ENCODE results near the gene CLDND2. TPM values are rescaled to one million over a fixed set of nuclear protein-coding genes. Genes with fewer than 3 reads are reported as not detected.

Gene CLDND2
- total RNA-seq, 2 donors from 2014 or later, result 1.8 to 4.7 TPM

GRCh38 chr19:51366389-51367254 lies 2.2 kb downstream of the CLDND2 start:
- H3K27ac Mint-ChIP-seq, result peak overlapping the region; percentile 99
- ATAC-seq (peak; percentile 65 to 67), DNase-seq (ENCODE audit: low spot score in 2 of 2) (peak; percentile 93 to 96)
- no peaks in the 10 kb centered on the region for H3K9me3 Mint-ChIP-seq
- peaks cover 32 to 45% of the 10 kb centered on the region in 2 donors for H3K36me3 Mint-ChIP-seq

GRCh38 chr19:51365965-51366388 lies 2.8 kb downstream of the CLDND2 start, which contains the start of gene ETFB:
TSS of gene ETFB (minus strand) at chr19:51366388. CDS start at chr19:51366326, 62 bp downstream.
- no peak for ATAC-seq
- no peaks in the 10 kb centered on the region for H3K9me3 Mint-ChIP-seq

GRCh38 chr19:51365211-51365964 lies 3.4 kb downstream of the CLDND2 start:
- DNase-seq (ENCODE audit: low spot score in 2 of 2) (no peak), ATAC-seq (no peak)
- Mint-ChIP-seq H3K9me3 (no peaks in the 10 kb centered on the region), H3K36me3 (peaks cover 27 to 33% of the 10 kb centered on the region in 2 donors), H3K27ac (peak overlapping the region; percentile 99)

More at GRCh38 chr19:51365965-51366388, 2.8 kb downstream of the CLDND2 start, which contains the start of gene ETFB:
- DNase-seq (ENCODE audit: low spot score in 2 of 2), result no peak
- peaks cover 28 to 39% of the 10 kb centered on the region in 2 donors for H3K36me3 Mint-ChIP-seq
- peak within 1 kb of the TSS; percentile 99 for H3K27ac Mint-ChIP-seq

- no peak for ATAC-seq
- Mint-ChIP-seq H3K36me3 (peaks cover 27 to 28% of the 10 kb centered on the region in 2 donors), H3K27ac (peak overlapping the region; percentile 96 to 99), H3K9me3 (no peaks in the 10 kb centered on the region)
- DNase-seq (ENCODE audit: low spot score in 2 of 2), result no peak
Observed at GRCh38 chr19:51364200-51365106, 4.3 kb downstream of the CLDND2 start.

DNA sequence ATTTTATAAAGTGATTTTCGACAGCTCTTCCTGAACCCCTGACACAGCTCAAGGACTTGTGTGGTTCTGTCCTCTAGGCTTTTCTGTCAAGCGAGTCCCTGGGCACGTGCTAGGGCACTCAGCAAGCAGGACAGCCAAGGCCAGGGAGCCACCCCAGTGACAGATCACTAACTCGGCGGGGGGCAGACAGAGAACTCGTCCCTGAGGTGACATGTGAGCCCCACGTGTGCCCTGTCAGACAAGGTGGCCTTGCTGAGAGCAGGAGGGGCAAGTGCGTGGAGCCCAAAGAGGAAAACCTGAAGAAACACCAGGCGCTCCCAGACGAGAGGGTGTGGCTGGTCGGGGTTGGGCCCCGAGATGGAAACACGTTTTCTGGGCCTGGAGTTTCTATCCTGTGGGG lies 7.6 kb downstream of the CLDND2 start:
- no peaks in the 10 kb centered on the region for H3K9me3 Mint-ChIP-seq
- peaks cover 18 to 22% of the 10 kb centered on the region in 2 donors for H3K36me3 Mint-ChIP-seq
- no peak overlapping the region for H3K27ac Mint-ChIP-seq
- DNase-seq (ENCODE audit: low spot score in 2 of 2), result no peak
- no peak for ATAC-seq

DNA sequence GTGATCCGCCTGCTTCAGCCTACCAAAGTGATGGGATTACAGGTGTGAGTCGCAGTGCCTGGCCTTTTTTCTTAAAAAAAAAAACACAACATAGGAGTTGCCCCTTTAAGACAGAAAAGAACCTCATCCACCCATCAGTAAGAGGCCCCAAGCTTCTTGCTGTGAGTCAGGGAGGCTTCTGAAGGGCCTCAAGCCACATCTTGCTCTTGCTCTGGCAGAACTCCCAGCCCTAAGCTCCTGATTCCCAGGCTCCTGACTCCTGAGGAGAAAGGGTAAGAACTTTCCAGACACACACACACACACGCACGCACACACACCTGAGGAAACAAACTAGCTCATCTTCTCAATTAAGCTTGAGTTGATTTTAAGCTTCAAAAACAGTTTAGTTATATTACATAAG lies 9.5 kb downstream of the CLDND2 start:
- peaks cover 3 to 24% of the 10 kb centered on the region in 2 donors for H3K36me3 Mint-ChIP-seq
- H3K9me3 Mint-ChIP-seq, result no peaks in the 10 kb centered on the region
- no peak overlapping the region for H3K27ac Mint-ChIP-seq
- ATAC-seq (no peak), DNase-seq (ENCODE audit: low spot score in 2 of 2) (no peak)

DNA sequence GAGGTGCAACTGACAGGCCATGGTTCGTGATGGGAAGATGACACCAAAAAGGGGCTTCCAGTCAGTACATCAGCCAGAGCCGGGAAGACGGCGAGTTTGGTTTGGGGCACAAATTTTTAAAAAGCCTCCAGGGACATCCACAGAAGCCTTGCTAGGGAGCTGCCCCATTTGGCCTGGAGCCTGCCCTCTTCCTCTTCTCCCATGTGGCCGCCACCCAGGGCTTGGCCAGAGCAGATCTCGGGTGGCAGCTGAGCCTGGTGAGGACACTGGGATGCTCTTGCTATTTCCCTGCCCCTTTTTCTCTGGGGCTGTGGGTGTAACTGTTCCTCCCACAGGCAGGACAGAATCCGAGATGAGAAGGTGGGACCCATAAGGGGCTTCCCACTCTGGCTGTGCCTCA lies 10.9 kb downstream of the CLDND2 start:
- H3K36me3 Mint-ChIP-seq, result peaks cover 0 to 24% of the 10 kb centered on the region in 2 donors
- peak overlapping the region in 1 of 2 donors; percentile 9 for H3K27ac Mint-ChIP-seq
- ATAC-seq, result no peak
- no peak for DNase-seq (ENCODE audit: low spot score in 2 of 2)
- H3K9me3 Mint-ChIP-seq, result no peaks in the 10 kb centered on the region

- H3K27ac Mint-ChIP-seq, result peak overlapping the region in 1 of 2 donors; percentile 72
- H3K36me3 Mint-ChIP-seq, result peaks cover 9 to 17% of the 10 kb centered on the region in 2 donors
- no peaks in the 10 kb centered on the region for H3K9me3 Mint-ChIP-seq
- DNase-seq (ENCODE audit: low spot score in 2 of 2) (no peak), ATAC-seq (no peak)
Observed at GRCh38 chr19:51356159-51356801, 12.5 kb downstream of the CLDND2 start.

DNA sequence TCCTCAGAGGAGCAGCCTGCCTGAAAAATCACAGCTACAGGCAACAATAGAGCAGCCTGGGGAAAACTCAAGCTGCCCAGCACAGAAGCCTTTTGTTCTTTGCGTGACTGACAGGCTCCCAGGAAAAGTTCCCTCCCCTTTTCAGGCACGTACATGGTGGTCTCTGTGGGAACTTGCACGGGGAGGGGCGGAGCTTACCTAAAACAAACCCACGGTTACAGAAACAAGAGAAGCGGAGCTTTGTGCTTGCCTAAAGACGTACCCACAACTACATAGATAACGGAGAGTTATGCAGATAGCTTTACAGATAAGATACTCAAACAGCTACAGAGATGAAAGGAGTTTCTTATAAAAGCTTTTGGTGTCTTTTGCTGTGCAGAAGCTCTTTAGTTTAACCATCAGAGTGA lies 14.1 kb downstream of the CLDND2 start:
- H3K9me3 Mint-ChIP-seq, result no peaks in the 10 kb centered on the region
- DNase-seq (ENCODE audit: low spot score in 2 of 2) (no peak), ATAC-seq (peak; percentile 35 to 69)
- H3K36me3 Mint-ChIP-seq, result peaks cover 9 to 17% of the 10 kb centered on the region in 2 donors
- H3K27ac Mint-ChIP-seq, result peak overlapping the region in 1 of 2 donors; percentile 33

GRCh38 chr19:51354103-51354741 lies 14.6 kb downstream of the CLDND2 start:
- no peak for DNase-seq (ENCODE audit: low spot score in 2 of 2)
- H3K9me3 Mint-ChIP-seq, result no peaks in the 10 kb centered on the region
- peak overlapping the region in 1 of 2 donors; percentile 33 for H3K27ac Mint-ChIP-seq
- H3K36me3 Mint-ChIP-seq, result peaks cover 9 to 17% of the 10 kb centered on the region in 2 donors
- ATAC-seq, result peak in 1 of 2 donors; percentile 11

GRCh38 chr19:51352783-51353360 lies 15.9 kb downstream of the CLDND2 start:
- peak overlapping the region; percentile 60 to 69 for H3K27ac Mint-ChIP-seq
- peaks cover 9 to 17% of the 10 kb centered on the region in 2 donors for H3K36me3 Mint-ChIP-seq
- H3K9me3 Mint-ChIP-seq, result no peaks in the 10 kb centered on the region

DNA sequence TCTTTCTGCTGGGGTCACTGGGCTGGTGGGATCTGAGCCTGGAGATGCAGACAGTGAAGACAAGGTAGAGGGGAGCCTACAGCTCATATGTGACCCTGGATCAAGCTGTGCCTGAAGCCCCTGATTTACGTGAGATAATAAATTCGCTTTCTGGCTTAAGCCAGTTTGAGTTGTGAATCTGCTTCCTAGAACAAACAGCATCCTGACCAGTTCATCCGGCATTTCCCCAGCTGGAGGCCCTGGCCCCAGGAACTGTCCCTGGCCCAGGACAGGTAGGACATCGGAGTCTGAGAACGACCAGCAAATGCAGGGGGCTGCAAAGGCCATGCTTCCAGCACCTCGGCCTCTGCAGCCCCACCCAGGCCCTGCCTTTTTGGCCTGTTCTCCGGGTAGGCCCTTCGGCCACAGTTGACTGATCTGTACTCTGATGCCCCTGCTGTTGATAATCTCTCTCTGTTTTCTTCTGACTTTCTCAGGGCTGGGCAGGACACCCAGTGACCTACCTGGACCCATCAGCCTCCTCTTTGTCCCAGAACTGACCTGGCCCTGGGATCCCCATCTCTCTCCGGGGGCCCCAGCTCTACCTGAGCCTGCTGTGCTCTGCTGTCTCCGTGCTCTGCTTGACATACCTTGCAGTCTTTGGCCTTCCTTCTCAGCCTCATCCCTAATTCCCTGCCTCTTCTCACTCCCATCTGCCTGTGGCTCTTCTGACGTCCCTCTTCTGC lies 17.4 kb downstream of the CLDND2 start:
- DNase-seq (ENCODE audit: low spot score in 2 of 2) (no peak), ATAC-seq (no peak)
- H3K36me3 Mint-ChIP-seq, result peaks cover 15 to 18% of the 10 kb centered on the region in 2 donors
- H3K27ac Mint-ChIP-seq, result peak overlapping the region; percentile 69 to 75
- no peaks in the 10 kb centered on the region for H3K9me3 Mint-ChIP-seq

More at GRCh38 chr19:51352783-51353360, 15.9 kb downstream of the CLDND2 start:
- no peak for ATAC-seq
- no peak for DNase-seq (ENCODE audit: low spot score in 2 of 2)

DNA sequence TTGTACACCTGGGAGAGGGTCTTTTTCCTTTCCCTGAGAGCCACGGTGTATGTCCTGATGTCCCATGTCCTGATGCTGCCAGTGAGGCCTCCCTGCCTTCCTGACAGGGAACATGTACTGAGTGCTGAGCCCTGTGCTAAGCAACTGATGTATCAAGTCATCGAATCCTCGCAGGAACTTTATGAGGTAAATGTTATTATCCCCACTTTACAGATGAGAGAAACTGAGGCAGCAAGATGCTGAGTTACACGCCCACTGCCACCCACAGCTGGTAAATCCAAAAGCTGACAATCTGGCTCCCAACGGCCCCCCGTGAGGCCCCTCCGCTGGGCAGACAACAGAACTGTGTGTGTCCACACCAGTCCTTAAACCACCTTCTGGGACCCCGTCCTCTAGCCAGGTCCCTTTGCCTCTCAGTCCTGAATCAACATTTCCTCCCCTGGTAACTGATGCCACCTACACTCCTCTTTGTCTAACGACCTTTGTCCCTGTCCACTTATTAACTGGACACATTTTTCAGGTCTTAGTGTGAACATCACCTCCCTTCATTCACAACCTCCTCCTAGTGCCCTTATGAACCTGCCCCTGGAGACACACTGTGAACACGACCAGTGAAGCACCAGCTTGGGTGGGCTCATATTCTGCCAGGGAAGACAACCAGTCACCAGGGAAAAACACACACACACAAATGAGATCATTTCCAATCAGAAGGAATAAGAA lies 21.4 kb downstream of the CLDND2 start:
- Mint-ChIP-seq H3K9me3 (no peaks in the 10 kb centered on the region), H3K36me3 (peaks cover 8 to 16% of the 10 kb centered on the region in 2 donors), H3K27ac (peak overlapping the region in 1 of 2 donors; percentile 81)
- DNase-seq (ENCODE audit: low spot score in 2 of 2) (no peak), ATAC-seq (no peak)

DNA sequence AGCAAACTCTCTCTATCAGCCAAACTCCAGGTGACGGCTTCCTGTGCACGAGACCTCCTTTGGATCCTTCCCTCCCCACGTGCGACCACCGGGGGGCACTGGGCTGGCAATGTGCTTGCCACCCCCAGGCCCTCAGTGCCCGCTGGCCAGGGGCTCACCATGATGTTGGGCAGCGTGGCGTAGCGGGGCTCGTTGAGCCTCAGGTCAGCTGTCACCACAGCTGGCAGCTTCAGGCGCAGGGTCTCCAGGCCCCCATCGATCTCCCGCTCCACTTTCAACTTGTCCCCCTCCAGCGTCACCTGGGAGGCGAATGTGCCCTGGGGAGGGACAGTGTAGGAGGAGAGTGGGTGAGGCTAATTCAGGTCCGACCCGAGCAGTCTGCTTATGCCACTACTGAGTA lies 22.1 kb downstream of the CLDND2 start:
- DNase-seq (ENCODE audit: low spot score in 2 of 2) (no peak), ATAC-seq (no peak)
- H3K9me3 Mint-ChIP-seq, result no peaks in the 10 kb centered on the region
- H3K36me3 Mint-ChIP-seq, result peaks cover 8 to 9% of the 10 kb centered on the region in 2 donors
- peak overlapping the region in 1 of 2 donors; percentile 45 for H3K27ac Mint-ChIP-seq

All from activated naive CD4-positive, alpha-beta T cell treated with anti-CD3 and anti-CD28 coated beads, Interleukin-2, amount 50 U/mL, for 72 hours (primary cell).